Caco-2 (cell line): ENCODE data around the gene SLIT3. TPM values are rescaled to one million over a fixed set of nuclear protein-coding genes. Genes with fewer than 3 reads are reported as not detected.

Source experiments
- BruUV-seq: library from RNA; stranded (reverse); fragments of 400-500 nt; replicated peaks from 2 replicates; lab custom pipeline; 2021; lab: Mats Ljungman, UMichigan
- CTCF ChIA-PET: fragments of 300-600 bp; sonication (Branson Sonifier 250); formaldehyde crosslinking; loops from one replicate; lab custom pipeline; 2022; ENCODE audit warnings: antibody characterized with exemption; lab: Charles Lee
- POLR2A ChIA-PET: fragments of 300-600 bp; sonication (Branson Sonifier 250); formaldehyde crosslinking; loops from one replicate; lab custom pipeline; 2022; ENCODE audit warnings: antibody characterized with exemption; lab: Charles Lee
- DNase-seq, 2 experiments: peaks; one replicate each; pipeline versions ENCODE4 v3.0.0 to v3.0.0-alpha.2; 2020 to 2022
- H3K27me3 ChIP-seq: replicated peaks from 2 replicates; pipeline ENCODE4 v1.6.0; 2011; ENCODE audit warnings: low read length; ENCODE audit not compliant: control insufficient read depth, insufficient read depth
- H3K36me3 ChIP-seq: 2 replicates; pipeline ENCODE4 v1.5.1; 2011; ENCODE audit warnings: low read length; ENCODE audit not compliant: control insufficient read depth, insufficient read depth
- H3K4me1 ChIP-seq: fragments of 250-450 bp; sonication (Bioruptor Pico); 2 replicates; pipeline ENCODE4 v1.5.1; 2020; ENCODE audit warnings: mild to moderate bottlenecking
- H3K4me3 ChIP-seq: 2 replicates; pipeline ENCODE4 v1.5.1; 2011; ENCODE audit warnings: low read depth, mild to moderate bottlenecking, control low read depth, low read length
- H3K9me3 ChIP-seq: fragments of 250-450 bp; sonication (Bioruptor Pico); 2 replicates; pipeline ENCODE4 v1.5.1; 2020; ENCODE audit warnings: mild to moderate bottlenecking, moderate library complexity
- H3K27ac Mint-ChIP-seq: one replicate; pipeline ENCODE4 v1.8.0; 2022; ENCODE audit warnings: mixed read lengths; ENCODE audit not compliant: unreplicated experiment
- H3K27me3 Mint-ChIP-seq: one replicate; pipeline ENCODE4 v1.8.0; 2022; ENCODE audit warnings: mixed read lengths; ENCODE audit not compliant: insufficient read depth, unreplicated experiment
- H3K36me3 Mint-ChIP-seq: one replicate; pipeline ENCODE4 v1.8.0; 2022; ENCODE audit warnings: mild to moderate bottlenecking, mixed read lengths; ENCODE audit not compliant: insufficient read depth, unreplicated experiment
- H3K4me1 Mint-ChIP-seq: one replicate; pipeline ENCODE4 v1.8.0; 2022; ENCODE audit warnings: low read depth, mixed read lengths; ENCODE audit not compliant: unreplicated experiment
- H3K4me3 Mint-ChIP-seq: one replicate; pipeline ENCODE4 v1.8.0; 2022; ENCODE audit warnings: mild to moderate bottlenecking, moderate library complexity, mixed read lengths; ENCODE audit not compliant: unreplicated experiment
- H3K9me3 Mint-ChIP-seq: one replicate; pipeline ENCODE4 v1.8.0; 2022; ENCODE audit warnings: mixed read lengths; ENCODE audit not compliant: unreplicated experiment
- CTCF ChIP-seq, 2 experiments: fragments of 200-600 bp in 1 of 2; IDR thresholded peaks; 1 replicate in 1 of 2; 2 replicates in 1 of 2; pipeline versions ENCODE4 v1.5.1 to v1.8.0; 2011 to 2022; ENCODE audit warnings: antibody characterized with exemption in 1 of 2, control low read depth in 1 of 2, inconsistent platforms in 1 of 2, low read depth in 1 of 2, low read length in 1 of 2, mild to moderate bottlenecking in 1 of 2, moderate library complexity in 1 of 2; ENCODE audit not compliant: insufficient read depth in 1 of 2, severe bottlenecking in 1 of 2, unreplicated experiment in 1 of 2
- intact Hi-C: fragments of 100-400 bp; cut with micrococcal nuclease; formaldehyde crosslinking; loops from one replicate; pipeline ENCODE4 v1.10.0; 2022; ENCODE audit not compliant: unreplicated experiment
- total RNA-seq: library from RNA; stranded (reverse); gene quantifications from 2 replicates; pipeline ENCODE4 v1.2.3, GENCODE V29; 2022

Gene SLIT3
- total RNA-seq, 1 experiment from 2014 or later, result 2.1 TPM

DNA sequence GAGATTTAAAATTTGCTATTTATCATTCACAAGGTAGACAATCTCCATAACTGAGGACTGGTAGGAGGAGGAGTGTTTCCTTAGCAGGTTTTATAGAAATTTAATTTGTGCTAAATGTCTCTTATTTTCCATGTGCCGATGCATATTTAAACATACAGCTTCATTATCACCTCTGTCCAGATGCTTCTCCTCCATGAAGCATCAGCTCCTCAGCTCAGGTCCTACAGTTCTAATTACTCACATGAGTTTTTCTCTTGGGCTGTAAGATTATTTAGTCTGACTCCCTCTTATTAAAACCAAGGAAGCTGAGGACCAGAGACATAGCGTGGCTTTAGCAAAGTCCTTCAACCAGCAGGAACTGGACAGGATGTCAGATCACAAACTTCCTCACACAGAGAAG is 421.6 kb downstream of the SLIT3 start:
- Mint-ChIP-seq H3K4me3 (no peak overlapping the region), H3K4me1 (no peaks in the 10 kb centered on the region), H3K9me3 (no peaks in the 10 kb centered on the region), H3K27ac (no peak overlapping the region), H3K27me3 (peaks cover 4% of the 10 kb centered on the region), H3K36me3 (no peaks in the 10 kb centered on the region)
- Histone ChIP-seq H3K4me3 (no peak overlapping the region), H3K27me3 (peaks cover 1% of the 10 kb centered on the region; the same call in 1 of the 2 replicates), H3K36me3 (no peaks in the 10 kb centered on the region), H3K4me1 (peaks cover 6% of the 10 kb centered on the region; the same call in 1 of the 2 replicates), H3K9me3 (no peaks in the 10 kb centered on the region)
- POLR2A ChIA-PET, result no interaction called here
- no peak for TF ChIP-seq CTCF (IDR thresholded peaks at IDR 0.05; ENCODE audit: insufficient read depth in 1 of 2, low read depth in 1 of 2, low read length in 1 of 2, severe bottlenecking in 1 of 2, unreplicated experiment in 1 of 2)
- intact Hi-C loops, result no loop called here
- CTCF ChIA-PET, result interaction anchor here (0.6 kb wide), 1 partner anchor 11 kb away, joined by 5 read pairs; no protein-coding TSS in a partner anchor
- BruUV-seq, result no TSS peak
- no peak for DNase-seq

DNA sequence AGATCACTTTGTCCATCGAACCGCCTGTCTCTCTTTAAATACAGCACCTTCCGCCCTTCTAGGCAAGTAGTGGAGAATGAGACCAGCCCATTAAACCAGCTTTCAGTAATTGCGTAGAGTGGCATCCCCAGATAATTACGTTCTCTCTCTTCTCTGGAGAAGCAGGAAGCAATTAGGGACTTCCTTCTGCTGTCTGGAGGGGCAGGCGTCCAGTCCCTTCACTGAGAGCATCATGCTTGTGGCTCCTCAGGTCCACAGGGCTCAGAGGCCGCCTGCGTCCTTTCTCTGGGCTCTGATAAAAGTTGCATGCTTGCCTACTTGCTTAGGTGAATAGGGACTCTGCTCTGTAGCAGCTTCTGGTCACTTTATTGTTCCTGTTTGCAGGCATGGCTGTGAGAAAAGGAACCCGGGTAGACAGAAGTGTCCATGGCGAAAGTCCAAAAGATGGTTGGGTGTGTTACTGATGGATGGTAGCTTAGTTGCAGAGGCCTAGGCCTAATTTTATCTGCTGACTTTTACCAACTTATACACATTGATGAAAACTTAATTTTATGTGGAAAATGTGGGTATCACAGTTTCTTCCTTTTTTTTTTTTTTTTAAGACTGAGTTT is 422.7 kb downstream of the SLIT3 start:
- no peaks in the 10 kb centered on the region for H3K36me3 Mint-ChIP-seq
- Histone ChIP-seq H3K36me3 (no peaks in the 10 kb centered on the region), H3K4me1 (peaks cover 6% of the 10 kb centered on the region; the same call in 1 of the 2 replicates), H3K9me3 (no peaks in the 10 kb centered on the region), H3K27me3 (no peaks in the 10 kb centered on the region; the same call in 1 of the 2 replicates), H3K4me3 (no peak overlapping the region)
- DNase-seq, result no peak
- intact Hi-C loops, result no loop called here
- ChIA-PET POLR2A (interaction anchor here (0.6 kb wide), 1 partner anchor 20 kb away, joined by 3 read pairs; no protein-coding TSS in a partner anchor), CTCF (no interaction called here)
- no peak overlapping the region for H3K27ac Mint-ChIP-seq
- no peak overlapping the region for H3K4me3 Mint-ChIP-seq
- H3K4me1 Mint-ChIP-seq, result no peaks in the 10 kb centered on the region
- no peaks in the 10 kb centered on the region for H3K9me3 Mint-ChIP-seq
- BruUV-seq, result no TSS peak
- peaks cover 4% of the 10 kb centered on the region for H3K27me3 Mint-ChIP-seq
- TF ChIP-seq CTCF (IDR thresholded peaks at IDR 0.05; ENCODE audit: insufficient read depth in 1 of 2, low read depth in 1 of 2, low read length in 1 of 2, severe bottlenecking in 1 of 2, unreplicated experiment in 1 of 2), result no peak

DNA sequence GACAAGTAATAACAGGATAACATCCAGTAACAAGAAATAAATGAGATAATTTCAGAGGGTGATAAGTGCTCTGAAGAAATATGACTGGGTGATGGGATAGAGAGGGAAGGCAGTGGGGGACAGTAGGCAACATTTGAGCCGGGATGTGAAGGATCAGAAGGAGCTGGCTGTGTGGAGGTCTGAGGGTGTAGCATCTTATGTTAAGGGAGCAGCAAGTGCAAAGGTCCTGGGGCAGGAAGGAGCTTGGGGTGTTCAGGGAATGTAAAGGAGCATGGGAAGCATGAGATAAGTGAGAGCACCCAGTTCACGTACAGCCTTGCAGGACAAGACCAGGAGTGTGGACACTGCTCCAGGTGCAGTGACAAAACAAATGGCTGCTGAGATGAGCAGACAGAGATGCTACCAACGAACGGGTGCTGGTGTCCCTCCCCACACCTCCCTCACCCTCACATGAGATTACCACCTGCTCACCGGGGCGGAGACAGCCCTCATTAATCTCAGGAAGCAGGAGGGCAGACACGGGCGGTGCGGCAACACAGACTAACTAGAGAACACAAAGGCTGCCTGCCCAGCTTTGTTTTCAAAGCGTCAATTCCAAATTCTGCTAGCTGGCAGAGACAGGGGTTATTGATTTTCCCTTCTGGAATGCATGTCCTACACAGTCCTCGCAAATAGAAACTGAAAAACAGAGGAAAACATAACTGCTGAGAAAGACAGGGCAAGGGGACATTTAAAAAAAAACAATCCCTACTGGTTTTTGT is 423.6 kb downstream of the SLIT3 start:
- Histone ChIP-seq H3K36me3 (no peaks in the 10 kb centered on the region), H3K9me3 (no peaks in the 10 kb centered on the region), H3K4me1 (peaks cover 6% of the 10 kb centered on the region; the same call in 1 of the 2 replicates), H3K4me3 (no peak overlapping the region), H3K27me3 (no peaks in the 10 kb centered on the region; the same call in 1 of the 2 replicates)
- Mint-ChIP-seq H3K27me3 (peaks cover 4% of the 10 kb centered on the region), H3K27ac (no peak overlapping the region), H3K4me1 (no peaks in the 10 kb centered on the region), H3K4me3 (no peak overlapping the region), H3K36me3 (no peaks in the 10 kb centered on the region), H3K9me3 (no peaks in the 10 kb centered on the region)
- ChIA-PET CTCF (no interaction called here), POLR2A (no interaction called here)
- no peak for TF ChIP-seq CTCF (IDR thresholded peaks at IDR 0.05; ENCODE audit: insufficient read depth in 1 of 2, low read depth in 1 of 2, low read length in 1 of 2, severe bottlenecking in 1 of 2, unreplicated experiment in 1 of 2)
- no TSS peak for BruUV-seq
- no peak for DNase-seq
- intact Hi-C loops, result no loop called here
